AG09309 (cell line): ENCODE measurements around the gene TNFAIP3.
"Not testable (repeated sequence)": the region's sequence is repeated elsewhere in the genome, so short reads cannot be mapped to it uniquely, and the experiment has no call there.

Experiments
- DNase-seq: peaks from one replicate; pipeline ENCODE4 v3.0.0-alpha.2; 2010; ENCODE audit warnings: low read depth
- H3K4me3 ChIP-seq: 2 replicates; pipeline ENCODE4 v1.5.1; 2011; ENCODE audit warnings: mild to moderate bottlenecking, low read depth, low read length, moderate library complexity; ENCODE audit not compliant: control insufficient read depth
- CTCF ChIP-seq: IDR thresholded peaks from 2 replicates; pipeline ENCODE4 v1.5.1; 2011; ENCODE audit warnings: mild to moderate bottlenecking, low read depth, low read length, inconsistent platforms; ENCODE audit not compliant: insufficient read depth, control insufficient read depth; ENCODE audit errors: missing control alignments

The TNFAIP3 gene

GRCh38 chr6:137830511-137830911 lies 36.5 kb upstream of the TNFAIP3 start:
- DNase-seq, result no peak
- no peak overlapping the region for H3K4me3 ChIP-seq
- TF ChIP-seq CTCF, result no peak

GRCh38 chr6:137832110-137832509 lies 34.9 kb upstream of the TNFAIP3 start:
- TF ChIP-seq CTCF, result no peak
- no peak overlapping the region for H3K4me3 ChIP-seq
- DNase-seq, result no peak

GRCh38 chr6:137834508-137834907 lies 32.6 kb upstream of the TNFAIP3 start:
- no peak for TF ChIP-seq CTCF
- no peak for DNase-seq
- H3K4me3 ChIP-seq, result no peak overlapping the region

- no peak overlapping the region for H3K4me3 ChIP-seq
- TF ChIP-seq CTCF, result no peak
- no peak for DNase-seq
Measured at GRCh38 chr6:137836788-137837187, 30.3 kb upstream of the TNFAIP3 start.

- not testable (repeated sequence) for H3K4me3 ChIP-seq, DNase-seq
Measured at GRCh38 chr6:137838090-137838489, 29.0 kb upstream of the TNFAIP3 start.

GRCh38 chr6:137838597-137838996 lies 28.5 kb upstream of the TNFAIP3 start:
- DNase-seq, result not testable (repeated sequence)

GRCh38 chr6:137839076-137839475 lies 28.0 kb upstream of the TNFAIP3 start:
- no peak for TF ChIP-seq CTCF
- DNase-seq, result no peak
- no peak overlapping the region for H3K4me3 ChIP-seq

More at GRCh38 chr6:137838597-137838996, 28.5 kb upstream of the TNFAIP3 start:
- not testable (repeated sequence) for H3K4me3 ChIP-seq

GRCh38 chr6:137840252-137840651 lies 26.8 kb upstream of the TNFAIP3 start:
- H3K4me3 ChIP-seq, result no peak overlapping the region
- TF ChIP-seq CTCF, result no peak
- DNase-seq, result no peak
